ENCODE results near the gene SMAD2.

GRCh38 chr18:47969816-47970215, 39.4 kb upstream of the SMAD2 start:
- TF ChIP-seq CTCF (IDR thresholded peaks at IDR 0.05; ENCODE audit: low read length), result no peak
- no peak for TF ChIP-seq EZH2 (IDR thresholded peaks at IDR 0.05; ENCODE audit: borderline replicate concordance, low read length)
